HG03280 (cell line): ENCODE data around the gene CCR1.
"Not testable (repeated sequence)": the region's sequence is repeated elsewhere in the genome, so short reads cannot be mapped to it uniquely, and the experiment has no call there.

Experiments used
- ATAC-seq: cut with Tn5 transposase; IDR thresholded peaks from one replicate; pipeline ENCODE4 v1.9.1; 2021; ENCODE audit warnings: mild to moderate bottlenecking, moderate library complexity; ENCODE audit not compliant: unreplicated experiment

Gene CCR1

DNA sequence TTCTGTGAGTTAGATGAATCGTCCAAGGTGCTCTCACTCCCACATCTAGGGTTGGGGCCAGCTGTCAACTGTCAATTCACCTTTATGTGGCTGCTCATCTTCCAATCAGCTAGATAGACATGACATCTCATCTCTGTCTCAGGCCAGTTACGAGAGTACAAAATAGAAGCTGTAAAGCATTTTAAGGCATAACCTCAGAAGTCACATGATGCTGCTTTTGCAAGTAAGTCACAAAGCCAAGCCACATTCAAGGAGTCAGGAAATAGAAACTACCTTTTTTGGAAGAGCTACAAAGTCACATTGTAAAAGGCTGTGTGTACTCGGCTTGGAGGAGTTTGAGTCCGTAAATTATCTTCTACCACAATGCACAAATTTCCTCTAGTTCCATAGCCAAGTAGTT, 5.1 kb upstream of the CCR1 start:
- ATAC-seq, result no peak

DNA sequence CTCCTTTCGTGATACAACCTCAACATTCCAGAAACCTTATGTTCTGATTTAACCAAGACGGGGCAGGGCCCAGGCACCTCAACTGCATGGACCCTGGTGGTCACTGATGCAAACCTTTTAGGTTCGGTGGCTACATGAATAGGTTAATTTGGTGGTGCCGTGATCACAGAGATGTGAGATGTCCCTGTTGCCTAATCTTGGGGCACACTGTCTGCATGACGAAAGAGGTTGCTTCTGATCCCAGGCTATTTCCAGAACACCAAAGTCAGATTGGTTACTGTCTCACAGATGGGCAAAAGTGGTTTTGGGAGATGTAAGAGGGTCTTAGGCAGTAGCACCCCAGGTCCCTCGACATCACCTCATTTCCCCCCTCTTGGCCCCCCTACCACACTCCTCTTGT, 4.0 kb upstream of the CCR1 start:
- ATAC-seq, result no peak

DNA sequence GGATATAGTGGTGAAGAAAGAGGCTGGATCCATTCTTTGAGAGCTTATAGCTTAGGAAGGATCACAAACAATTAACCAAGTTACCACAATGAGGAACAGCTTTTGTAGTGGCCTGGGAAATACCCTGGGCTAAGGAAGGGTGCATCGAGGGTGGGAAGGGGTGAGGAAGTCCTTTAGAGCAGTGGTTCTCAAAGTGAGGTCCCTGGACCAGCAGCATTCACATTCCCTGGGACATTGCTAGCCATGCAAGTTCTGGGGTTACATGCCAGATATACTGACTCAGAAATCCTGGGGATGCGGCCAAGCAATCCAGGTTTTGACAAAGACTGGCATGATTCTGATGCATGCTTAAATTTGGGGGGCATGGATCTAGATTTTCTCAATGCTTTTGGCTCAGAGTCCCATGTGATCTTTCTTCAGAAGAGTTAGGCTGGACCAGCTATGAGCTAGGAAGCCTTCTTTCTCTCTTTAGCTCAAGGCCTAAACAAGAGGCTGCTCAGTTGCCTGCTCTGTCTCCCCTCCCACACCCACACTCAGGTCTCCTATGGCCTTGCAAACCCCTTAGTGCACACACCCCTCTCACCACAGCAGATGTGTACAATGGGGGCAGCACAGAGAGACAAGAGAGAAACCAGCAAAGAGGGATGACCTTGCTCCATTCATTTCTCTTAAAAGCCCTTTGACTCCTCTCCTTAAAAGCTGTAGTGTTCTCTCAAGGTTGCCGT, 1.8 kb upstream of the CCR1 start:
- no peak for ATAC-seq

DNA sequence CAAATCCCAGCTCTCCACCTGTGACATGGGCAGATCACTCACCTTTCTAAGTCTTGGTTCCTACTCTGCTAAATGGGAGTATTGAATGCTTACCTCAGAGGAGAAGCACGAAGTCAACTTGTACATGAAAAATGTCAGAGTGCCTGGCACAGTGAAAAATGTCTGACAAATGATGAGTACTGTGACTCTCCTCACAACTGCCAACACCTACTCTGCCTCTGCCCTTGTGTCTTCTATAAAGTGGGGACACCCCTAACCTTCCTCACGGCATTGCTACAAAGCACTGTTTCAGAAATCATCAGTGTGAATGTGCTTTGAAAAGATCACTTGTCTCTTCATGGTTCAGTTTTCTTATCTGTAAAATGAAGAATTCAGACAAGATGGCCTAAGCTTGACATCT, 940 bp upstream of the CCR1 start:
- ATAC-seq, result no peak

DNA sequence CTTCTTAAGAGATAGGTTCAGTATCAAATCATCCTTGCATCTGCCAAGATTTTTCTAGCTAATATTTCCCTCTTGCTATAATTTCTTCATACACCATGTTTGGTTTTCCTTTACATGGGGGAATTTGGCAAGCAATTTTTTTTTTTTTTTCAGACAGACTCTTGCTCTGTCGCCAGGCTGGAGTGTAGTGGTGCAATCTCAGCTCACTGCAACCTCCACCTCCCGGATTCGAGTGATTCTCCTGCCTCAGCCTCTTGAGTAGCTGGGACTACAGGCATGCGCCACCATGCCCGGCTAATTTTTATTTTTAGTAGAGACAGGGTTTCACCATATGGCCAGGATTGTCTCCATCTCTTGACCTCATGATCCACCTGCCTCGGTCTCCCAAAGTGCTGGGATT, 599 bp downstream of the CCR1 start:
- not testable (repeated sequence) for ATAC-seq

DNA sequence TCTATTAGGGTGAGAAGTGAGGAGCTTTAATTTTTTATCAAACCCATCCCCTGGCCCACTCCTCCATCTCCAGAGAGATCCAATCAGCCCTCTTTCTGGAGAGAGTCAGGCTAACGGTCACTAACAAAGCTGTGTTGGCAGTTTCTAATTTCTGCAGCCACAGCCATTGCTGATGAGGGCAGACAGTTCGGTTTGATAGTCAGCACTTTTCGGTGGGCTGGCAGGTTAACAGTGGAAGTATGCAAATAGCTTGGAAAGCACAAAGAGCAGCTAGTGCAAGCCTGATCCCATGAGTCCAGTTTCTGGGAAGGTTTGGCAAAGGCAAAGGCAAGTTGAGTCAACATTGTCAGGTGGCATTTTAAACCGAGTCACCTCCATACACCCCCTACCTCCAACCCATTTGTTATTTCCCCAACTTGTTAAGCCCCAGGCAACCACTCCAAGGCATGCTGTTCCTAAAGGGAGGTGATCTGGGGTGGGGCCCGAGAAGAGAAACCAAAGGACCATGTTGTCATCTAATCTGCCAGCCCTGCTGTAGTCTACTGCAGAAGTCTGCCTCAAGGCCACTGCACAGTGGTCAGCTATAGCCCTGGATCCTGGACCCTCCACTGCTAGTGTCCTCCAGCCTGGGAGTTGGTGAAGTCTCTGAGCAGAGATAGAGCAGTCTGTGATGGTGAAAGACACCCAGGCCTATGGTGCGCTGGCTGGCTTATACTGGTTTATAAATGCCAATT, 1.7 kb downstream of the CCR1 start:
- no peak for ATAC-seq

DNA sequence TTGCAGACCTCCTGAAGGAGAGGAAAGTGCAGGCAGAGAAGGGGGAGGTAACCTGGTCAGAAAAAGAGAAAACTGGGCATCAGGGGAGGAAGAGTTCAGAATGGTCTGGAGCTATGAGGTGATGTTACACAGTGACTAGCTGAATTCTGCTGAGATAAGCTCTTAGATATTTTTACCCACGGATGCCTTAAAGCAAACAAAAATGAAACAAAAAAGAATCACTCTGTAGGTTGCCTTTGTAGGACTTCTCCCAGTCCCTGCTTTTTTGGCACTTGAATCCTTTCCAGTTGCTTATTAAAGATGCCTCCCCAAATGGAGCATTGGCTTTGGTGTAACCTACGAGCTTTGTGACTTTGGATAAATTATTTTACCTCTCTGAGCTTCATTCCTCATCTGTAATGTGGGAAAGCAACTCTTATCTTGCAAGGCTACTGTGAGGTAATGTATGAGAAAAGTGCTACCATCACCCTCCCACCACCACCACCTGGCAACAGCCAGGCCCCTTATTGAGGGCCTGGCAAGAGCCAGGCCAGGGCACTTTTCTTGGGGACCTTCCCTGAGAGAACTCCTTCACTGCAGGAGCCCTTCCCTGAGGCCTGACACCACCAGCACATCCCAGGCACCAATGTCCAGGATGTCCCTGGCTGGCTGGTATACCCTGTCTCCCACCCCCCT, 2.7 kb downstream of the CCR1 start:
- no peak for ATAC-seq

DNA sequence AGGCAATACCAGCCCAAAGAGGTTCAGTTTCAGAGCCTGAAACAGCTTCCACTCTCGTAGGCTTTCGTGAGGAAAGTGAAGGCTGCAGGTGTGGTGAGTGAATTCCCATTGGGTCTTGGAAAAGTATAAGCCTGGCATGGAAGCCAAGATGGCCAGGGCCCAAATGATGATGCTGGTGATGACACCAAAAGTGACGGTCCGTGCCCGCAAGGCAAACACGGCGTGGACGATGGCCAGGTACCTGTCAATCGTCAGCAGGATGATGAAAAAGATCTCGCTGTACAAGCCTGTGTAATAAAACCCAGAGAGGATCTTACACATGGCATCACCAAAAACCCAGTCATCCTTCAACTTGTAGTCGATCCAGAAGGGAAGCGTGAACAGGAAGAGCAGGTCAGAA, 4.4 kb downstream of the CCR1 start:
- no peak for ATAC-seq

DNA sequence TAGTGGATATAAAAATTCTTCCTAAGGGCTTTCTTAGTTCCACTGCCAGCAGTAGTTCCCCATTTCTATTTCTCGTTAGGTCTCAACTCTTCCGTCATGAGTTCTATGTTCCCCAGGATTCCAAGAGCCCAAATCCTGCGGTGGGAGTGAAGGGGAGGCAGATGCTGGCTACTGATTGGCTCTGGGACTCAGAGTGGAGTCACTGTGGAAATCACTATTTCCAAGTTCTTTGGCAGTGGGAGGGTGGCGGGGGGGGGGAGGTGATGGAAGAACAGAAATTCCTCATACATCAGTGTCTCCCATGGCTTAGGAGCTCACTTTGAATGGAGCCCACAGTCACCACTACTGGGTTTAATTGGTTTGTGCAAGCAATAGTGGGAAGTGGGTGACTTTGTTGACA, 5.6 kb downstream of the CCR1 start:
- ATAC-seq, result no peak

DNA sequence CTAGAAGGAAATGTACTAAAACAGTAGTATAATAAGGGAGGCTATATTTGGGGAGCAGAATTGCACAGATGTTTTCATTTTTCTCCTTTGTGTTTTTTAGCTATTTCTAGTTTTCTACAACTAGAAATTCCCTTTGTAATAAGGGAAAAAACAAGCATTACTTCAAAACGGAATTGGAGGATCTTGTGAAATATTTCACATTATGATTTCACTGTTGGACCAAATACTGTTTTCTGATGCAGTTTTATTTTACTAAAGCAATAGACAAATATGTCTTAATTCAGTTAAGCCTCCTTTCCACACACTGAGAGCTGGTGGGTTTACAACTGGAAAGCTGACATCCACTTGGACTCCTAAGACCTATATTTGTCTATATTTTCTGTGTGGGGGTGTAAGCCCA, 7.3 kb downstream of the CCR1 start:
- ATAC-seq, result no peak

DNA sequence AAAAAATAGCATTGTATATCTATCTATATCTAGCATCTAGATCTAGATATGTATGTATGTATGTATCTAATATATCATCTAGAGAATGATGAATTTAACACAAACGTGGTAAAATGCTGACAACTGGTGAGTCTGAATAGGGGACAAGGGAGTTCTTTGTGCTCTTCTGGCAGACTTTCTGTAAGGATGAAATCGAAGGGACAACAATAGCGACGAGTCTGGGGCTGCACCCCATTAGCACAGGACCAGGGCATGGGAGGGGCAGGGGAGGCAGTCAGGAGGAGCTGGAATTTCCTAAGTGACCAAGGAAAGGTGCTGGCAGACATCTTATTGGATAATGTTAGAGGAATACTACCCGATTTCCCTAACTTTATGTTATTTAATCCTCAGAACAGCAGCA, 7.9 kb downstream of the CCR1 start:
- no peak for ATAC-seq

DNA sequence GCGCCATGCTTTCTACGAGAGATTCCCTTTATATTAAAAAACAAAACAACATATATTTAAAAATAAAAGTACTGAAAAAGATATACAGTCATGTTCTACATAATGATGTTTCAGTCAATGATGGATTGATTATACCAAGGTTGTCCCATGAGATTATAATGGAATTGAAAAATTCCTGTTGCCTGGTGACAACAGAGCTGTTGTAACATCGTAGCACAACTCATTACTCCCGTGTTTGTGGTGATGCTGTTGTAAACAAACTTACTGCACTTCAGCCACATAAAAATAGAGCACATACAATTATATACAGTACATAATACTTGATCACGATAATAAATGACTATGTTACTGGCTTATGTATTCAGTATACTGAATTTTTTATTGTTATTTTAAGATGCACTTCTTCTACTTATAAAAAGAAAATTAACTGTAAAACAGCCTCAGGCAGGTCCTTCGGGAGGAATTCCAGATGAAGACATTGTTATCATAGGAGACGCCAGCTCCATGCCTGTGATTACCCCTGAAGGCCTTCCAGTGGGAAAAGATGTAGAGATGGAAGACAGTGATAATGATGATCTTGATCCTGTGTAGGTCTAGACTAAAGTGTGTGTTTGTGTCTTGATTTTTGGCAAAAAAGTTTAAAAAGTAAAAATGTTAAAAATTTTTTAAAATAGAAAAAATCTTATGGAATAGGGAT, 11.7 kb downstream of the CCR1 start:
- ATAC-seq, result no peak

DNA sequence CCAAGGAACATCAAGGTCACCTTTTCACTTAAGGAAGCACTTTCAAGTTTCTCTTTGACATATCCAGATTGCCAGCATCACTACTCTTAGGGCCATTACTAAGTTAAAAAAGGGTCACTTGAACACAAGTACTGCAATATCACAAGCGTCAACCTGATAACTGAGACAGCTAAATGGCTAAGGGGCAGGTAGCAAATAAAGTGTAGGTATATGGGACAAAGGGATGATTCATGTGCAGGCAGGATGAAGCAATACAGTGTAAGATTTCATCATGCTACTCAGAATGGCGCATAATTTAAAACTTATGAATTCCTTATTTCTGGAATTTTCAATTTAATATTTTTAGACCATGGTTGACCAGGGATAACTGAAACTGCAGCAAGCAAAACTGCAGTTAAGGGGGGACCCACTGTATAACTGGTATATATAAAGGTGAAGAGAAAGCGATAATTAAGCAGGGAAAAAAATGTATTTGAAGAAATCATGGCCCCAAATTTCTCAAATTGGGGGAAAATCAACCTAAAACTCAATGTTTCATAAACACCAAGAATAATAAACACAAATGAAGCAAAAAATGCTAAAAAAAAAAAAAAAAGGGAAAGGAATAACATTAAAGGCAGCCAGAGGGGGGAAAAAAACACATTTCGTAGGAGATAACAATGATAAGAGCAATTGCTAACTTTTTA, 13.1 kb downstream of the CCR1 start:
- ATAC-seq, result no peak

DNA sequence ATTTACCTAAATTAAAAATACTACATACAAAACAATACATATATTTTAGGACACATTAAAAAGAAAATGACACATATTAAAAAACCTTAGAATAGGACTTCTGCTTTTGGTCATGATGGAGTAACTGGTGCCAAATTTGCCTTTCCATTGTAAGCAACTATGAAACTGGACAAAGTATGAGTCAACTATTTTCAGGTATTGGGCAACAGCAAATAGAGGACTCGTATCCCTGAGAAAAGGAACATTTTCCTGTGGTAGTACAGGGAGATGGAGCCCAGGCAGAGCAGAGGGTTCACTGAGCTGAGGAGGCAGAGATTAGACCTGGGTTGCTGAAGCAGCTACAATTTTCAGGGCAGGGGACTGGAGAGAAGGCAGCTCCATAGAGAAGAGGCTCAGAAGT, 14.7 kb downstream of the CCR1 start:
- no peak for ATAC-seq

DNA sequence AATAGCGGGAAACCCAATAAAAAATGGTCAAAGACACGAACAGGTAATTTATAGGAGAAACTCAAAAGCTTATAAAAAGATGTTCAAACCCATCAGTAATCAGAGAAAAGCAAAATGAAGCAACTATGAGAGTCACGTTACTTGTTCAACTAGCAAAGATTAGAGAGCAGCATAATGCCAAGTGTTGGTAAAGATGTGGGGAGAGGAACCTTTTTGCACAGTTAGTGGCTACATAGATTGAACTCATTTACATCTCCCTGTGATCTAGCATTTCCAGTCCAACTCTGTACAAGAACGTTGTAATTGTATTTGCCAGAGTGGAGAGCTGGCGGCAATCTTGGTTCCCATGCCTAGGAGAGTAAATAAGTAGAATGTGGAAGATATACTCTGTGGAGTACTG, 15.2 kb downstream of the CCR1 start:
- no peak for ATAC-seq

DNA sequence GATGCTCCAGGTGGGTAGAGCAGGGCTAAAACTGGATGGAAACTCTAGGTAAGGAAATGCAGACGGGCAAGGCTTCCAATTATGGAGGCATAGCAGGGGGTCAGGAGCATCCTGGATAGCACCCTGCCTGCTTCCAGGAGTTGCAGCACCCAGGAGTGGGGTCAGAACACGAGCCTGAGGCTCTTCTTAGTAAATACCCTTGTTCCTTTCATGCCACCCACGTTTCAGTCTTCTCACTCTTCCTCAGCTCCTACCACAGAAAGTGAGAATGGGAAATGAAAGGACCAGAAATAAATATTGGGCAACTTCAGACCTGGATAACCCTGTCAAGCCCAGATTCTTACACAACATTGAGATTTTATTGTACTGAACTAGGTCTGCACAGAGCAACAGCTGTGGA, 16.4 kb downstream of the CCR1 start:
- no peak for ATAC-seq

DNA sequence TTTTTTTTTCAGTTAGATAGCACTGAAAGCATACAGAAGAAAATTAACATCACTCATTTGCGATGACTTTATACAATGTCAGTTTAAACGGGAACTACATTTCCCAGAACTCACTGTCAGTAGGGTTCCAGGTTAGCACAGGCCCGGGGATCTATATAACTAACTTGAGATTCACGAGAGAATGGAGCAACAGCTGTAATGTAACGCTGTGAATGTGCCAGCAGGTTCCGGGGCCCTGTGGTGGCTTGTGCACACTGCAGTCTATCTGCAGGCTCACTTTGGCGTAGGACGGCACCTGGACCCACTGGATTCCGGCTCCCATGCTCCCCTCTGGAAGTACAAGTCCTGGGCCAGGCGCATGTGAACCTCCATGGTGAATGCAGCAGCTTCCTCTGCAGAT, 19.4 kb downstream of the CCR1 start:
- ATAC-seq, result no peak

DNA sequence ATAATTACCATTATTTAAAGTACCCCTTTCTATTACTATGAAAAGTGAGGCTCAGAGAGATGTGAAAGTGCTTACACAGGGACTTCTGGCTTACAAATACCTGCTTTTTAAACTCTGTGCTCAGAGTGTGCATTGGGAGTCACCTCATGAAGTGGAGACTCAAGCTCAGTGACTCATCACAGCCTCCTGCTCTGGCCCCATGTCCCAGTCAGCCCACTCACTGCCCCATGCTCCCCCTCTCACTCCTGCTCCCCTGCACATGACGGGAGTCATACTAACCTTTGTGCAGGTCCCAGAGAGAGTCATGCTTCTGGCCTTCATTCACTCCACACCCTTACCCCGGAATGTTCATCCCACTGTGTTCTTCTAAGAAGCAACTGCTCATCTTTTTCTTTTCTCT, 20.2 kb downstream of the CCR1 start:
- peak; percentile 21 for ATAC-seq

DNA sequence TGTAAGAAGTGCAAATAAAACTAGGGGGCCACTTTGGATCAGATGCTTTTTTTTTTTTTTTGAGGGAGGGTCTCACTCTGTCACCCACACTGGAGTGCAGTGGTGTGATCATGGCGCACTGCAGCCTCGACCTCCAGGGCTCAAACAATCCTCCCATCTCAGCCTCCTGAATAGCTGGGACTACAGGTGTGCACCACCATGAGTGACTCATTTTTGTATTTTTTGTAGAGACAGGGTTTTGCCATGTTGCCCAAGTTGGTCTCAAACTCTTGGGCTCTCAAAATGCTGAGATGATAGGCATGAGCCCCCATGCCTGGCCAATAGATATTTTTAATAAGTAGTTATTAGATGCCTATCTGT, 20.8 kb downstream of the CCR1 start:
- peak; percentile 14 for ATAC-seq

DNA sequence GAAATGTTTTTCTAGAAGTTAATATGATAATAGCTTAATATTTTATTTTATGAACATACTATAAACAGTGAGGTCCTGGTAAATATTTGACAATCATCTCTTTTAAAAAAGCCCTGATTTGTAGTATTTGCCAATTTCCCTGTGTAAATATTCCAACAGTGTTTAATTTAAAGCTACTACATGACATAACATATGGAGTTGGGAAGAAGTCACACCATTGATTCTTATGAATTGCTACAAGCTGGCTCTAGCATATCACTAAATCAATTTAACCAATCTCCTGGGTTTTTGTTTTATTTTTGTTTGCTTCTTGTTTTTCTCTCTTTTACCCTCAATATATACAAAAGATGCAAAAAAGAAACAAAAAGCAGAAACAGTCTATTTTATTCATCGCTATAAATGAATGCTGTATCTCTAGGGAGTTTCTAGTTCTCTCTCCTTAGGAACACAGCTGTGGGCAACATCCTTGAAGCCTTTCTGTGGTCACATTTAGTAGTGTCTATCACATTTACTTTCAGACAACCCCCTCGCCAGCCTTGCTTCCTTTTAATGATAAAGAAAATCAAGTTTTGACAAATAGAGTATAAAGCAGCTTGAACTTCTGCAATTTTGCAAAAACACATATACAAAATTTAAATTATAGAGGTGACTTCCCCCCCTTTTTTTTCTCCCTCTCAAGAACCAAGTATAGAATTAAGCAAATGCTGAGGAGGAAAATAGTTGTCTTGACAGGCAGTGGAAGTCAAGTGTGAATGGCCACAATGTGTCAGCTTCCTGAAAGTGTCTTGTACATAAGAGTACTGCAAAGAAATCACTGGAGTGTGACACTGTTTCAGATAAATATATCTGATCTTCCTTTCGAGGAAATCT, 21.4 kb downstream of the CCR1 start:
- peak; percentile 64 for ATAC-seq
